DOHH2 (cell line): Measurements from ENCODE around the gene CDSN.

ENCODE experiments used
- EZH2phosphoT487 ChIP-seq: fragments of 200-600 bp; sonication (generic); IDR thresholded peaks from 2 replicates; pipeline ENCODE4 v1.6.1; 2017; ENCODE audit warnings: borderline replicate concordance, mild to moderate bottlenecking, antibody characterized with exemption, low read length, moderate library complexity, mixed read lengths
- TF ChIP-seq, protein P1 (sequence below): fragments of 200-600 bp; sonication (generic); IDR thresholded peaks from one replicate; pipeline ENCODE4 v1.5.1; 2014; ENCODE audit warnings: antibody characterized with exemption, mild to moderate bottlenecking, low read depth, low read length; ENCODE audit not compliant: poor library complexity, severe bottlenecking

- TF ChIP-seq, protein P1, sequence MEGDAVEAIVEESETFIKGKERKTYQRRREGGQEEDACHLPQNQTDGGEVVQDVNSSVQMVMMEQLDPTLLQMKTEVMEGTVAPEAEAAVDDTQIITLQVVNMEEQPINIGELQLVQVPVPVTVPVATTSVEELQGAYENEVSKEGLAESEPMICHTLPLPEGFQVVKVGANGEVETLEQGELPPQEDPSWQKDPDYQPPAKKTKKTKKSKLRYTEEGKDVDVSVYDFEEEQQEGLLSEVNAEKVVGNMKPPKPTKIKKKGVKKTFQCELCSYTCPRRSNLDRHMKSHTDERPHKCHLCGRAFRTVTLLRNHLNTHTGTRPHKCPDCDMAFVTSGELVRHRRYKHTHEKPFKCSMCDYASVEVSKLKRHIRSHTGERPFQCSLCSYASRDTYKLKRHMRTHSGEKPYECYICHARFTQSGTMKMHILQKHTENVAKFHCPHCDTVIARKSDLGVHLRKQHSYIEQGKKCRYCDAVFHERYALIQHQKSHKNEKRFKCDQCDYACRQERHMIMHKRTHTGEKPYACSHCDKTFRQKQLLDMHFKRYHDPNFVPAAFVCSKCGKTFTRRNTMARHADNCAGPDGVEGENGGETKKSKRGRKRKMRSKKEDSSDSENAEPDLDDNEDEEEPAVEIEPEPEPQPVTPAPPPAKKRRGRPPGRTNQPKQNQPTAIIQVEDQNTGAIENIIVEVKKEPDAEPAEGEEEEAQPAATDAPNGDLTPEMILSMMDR: no peak
- TF ChIP-seq EZH2phosphoT487: no peak
Measured at GRCh38 chr6:31076611-31077010, 43.6 kb downstream of the CDSN start.
